ENCODE results near the gene ITPRID1. TPM values are rescaled to one million over a fixed set of nuclear protein-coding genes. Genes with fewer than 3 reads are reported as not detected.

Gene ITPRID1
- total and polyA plus RNA-seq, 2 of the 13 experiments (the other 11 are each of a cell fraction or from before 2014, with no cell fraction given) = not detected

- TF ChIP-seq TGIF2 (CRISPR knock-in tag; IDR thresholded peaks at IDR 0.05) = no peak
These were observed 173.3 kb downstream of the ITPRID1 start, which contains the start of gene PPP1R17 (continued) for GRCh38 chr7:31687024-31687748.

GRCh38 chr7:31688372-31688771 is 174.5 kb downstream of the ITPRID1 start:
- WGBS (ENCODE audit: low lambda C conversion rate) = 0% methylated on average over 3 of the region's 3 CpGs
- H3K27me3 ChIP-seq (ENCODE audit: control insufficient read depth in 1 of 2, insufficient read depth in 2 of 2, low read length in 2 of 2) = peaks cover 0 to 6% of the 10 kb centered on the region in 2 experiments; a peak in 1 of 5 replicates
- POLR2A ChIA-PET = no interaction called here

More at GRCh38 chr7:31688372-31688771, 174.5 kb downstream of the ITPRID1 start:
- H3K36me3 ChIP-seq (replicated peaks in 1 of 2; ENCODE audit: control insufficient read depth in 1 of 2, insufficient read depth in 2 of 2, low read length in 2 of 2) = no peaks in the 10 kb centered on the region
- no peaks in the 10 kb centered on the region for H4K20me1 ChIP-seq (ENCODE audit: insufficient read depth, low read length)
- TF ChIP-seq TFDP1 (CRISPR knock-in tag; IDR thresholded peaks at IDR 0.05; ENCODE audit: borderline replicate concordance) (no peak), JDP2 (CRISPR knock-in tag; IDR thresholded peaks at IDR 0.05; ENCODE audit: borderline replicate concordance) (no peak), PLSCR1 (CRISPR knock-in tag; IDR thresholded peaks at IDR 0.05; ENCODE audit: borderline replicate concordance) (no peak), ZNF879 (CRISPR knock-in tag; IDR thresholded peaks at IDR 0.05) (no peak), ZNF710 (CRISPR knock-in tag; IDR thresholded peaks at IDR 0.05; ENCODE audit: borderline replicate concordance) (no peak), ZNF547 (CRISPR knock-in tag; IDR thresholded peaks at IDR 0.05) (no peak), SMYD3 (CRISPR knock-in tag; IDR thresholded peaks at IDR 0.05) (no peak), ZNF331 (CRISPR knock-in tag; IDR thresholded peaks at IDR 0.05) (no peak), IKZF4 (CRISPR knock-in tag; IDR thresholded peaks at IDR 0.05; ENCODE audit: borderline replicate concordance, low read depth, not compliant biosample characterization) (no peak), ZNF350 (CRISPR knock-in tag; IDR thresholded peaks at IDR 0.05; ENCODE audit: borderline replicate concordance, low read depth) (no peak), KDM2A (CRISPR knock-in tag; IDR thresholded peaks at IDR 0.05; ENCODE audit: borderline replicate concordance, low read depth) (no peak), ZNF563 (CRISPR knock-in tag; IDR thresholded peaks at IDR 0.05) (no peak)
- FAIRE-seq = no peak
- H2AFZ ChIP-seq (ENCODE audit: low read length) = no peak overlapping the region
- no peak overlapping the region for H3K4me2 ChIP-seq (ENCODE audit: low read depth, low read length)
- H3K9ac ChIP-seq (ENCODE audit: insufficient read depth, low read depth, low read length) = no peak overlapping the region
- H3K4me1 ChIP-seq (ENCODE audit: insufficient read depth, low read length) = no peaks in the 10 kb centered on the region
- no TSS peak for BruUV-seq (replicated peaks)
- CTCF ChIA-PET (ENCODE audit: low intra/inter-chr PET ratio, low total read pairs) = no interaction called here
- intact Hi-C loops (cut with micrococcal nuclease; ENCODE audit: unreplicated experiment) (no loop called here), in situ Hi-C loops (cut with HindIII; ENCODE audit: extremely low pct_ligation_motif_present, low pct_unique_long_range_greater_than_20kb) (no loop called here)
- DNase-seq (ENCODE audit: low spot score) = no peak
- no peak for ATAC-seq
- no peak overlapping the region for H3K4me3 ChIP-seq (replicated peaks in 1 of 3; ENCODE audit: insufficient read depth in 1 of 3, low read depth in 2 of 3, low read length in 3 of 3)
- no peak overlapping the region for H3K27ac ChIP-seq (ENCODE audit: extremely low read length, insufficient read depth, low read length)
- no peaks in the 10 kb centered on the region for H3K79me2 ChIP-seq (ENCODE audit: insufficient read depth, low read length)
- H3K9me3 ChIP-seq (ENCODE audit: low read length) = no peaks in the 10 kb centered on the region

Measured in HepG2 (cell line).